Measurements from ENCODE around the gene GRAMD4. TPM values are rescaled to one million over a fixed set of nuclear protein-coding genes. Genes with fewer than 3 reads are reported as not detected.
A peak's percentile ranks its signal among the peaks of the same experiment; 100 is the strongest.

GRAMD4 gene
- total and polyA plus RNA-seq, 2 donors (not counting 1 experiment from before 2014, with no cell fraction given) = 17.0 to 88.1 TPM

DNA sequence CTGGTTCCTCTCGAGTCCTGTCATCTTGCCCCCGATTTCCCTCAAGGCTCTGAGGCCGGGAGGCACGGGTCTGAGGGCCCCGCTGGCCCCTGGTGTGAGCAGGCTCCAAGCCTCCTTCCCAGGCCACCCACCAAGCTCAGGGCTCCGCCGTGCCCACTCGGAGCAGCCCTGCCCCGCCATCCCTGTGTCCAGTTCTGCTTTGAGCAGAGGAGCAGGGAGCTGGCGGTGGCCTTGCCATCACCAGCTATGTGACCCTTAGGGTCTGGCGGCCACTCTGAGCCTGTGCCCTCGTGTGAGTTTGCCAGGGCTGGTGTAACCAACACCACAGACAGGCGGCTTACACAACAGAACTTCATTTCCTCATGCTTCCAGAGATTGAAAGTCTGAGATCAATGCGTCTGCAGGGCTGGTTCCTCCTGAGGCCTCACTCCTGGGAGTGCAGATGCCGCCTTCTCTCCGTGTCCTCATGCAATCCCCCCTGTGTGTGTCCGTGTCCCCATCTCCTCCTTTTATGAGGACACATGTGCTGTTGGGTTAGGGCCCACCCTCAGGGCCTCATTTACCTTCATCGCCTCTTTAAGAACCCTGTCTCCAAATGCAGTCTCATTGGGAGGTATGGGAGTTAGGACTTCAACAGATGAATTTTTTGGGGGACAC lies 46.3 kb upstream of the GRAMD4 start:
- H3K27ac Mint-ChIP-seq = peak overlapping the region; percentile 63

DNA sequence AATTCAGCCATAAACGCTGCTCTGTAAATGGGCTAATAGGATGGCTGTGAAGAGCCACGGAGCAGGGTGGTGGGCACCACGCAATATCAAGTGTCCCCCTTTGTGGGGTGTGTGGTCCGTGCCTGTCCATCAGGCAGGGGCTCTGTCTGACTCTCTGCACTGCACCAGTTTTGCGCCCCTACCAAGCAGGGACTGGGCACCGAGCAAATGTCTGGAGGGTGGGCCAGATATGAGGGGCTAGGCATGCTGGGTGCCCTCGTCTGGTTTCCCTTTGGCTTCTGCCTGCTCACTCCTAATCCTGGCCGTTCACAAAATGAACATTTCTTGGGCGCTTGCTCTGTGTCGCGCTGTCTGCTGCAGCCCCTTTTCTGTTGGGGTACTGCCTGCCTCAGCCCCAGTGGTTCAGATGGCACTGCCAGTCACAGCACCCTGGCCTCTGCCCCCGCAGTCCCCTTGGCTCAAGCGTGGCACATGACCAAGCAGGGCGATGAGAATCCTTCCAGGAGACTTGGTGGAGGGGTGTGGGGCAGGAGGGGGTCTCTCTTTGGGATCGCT lies 45.7 kb upstream of the GRAMD4 start:
- Mint-ChIP-seq H3K4me3 (peak overlapping the region; percentile 84), H3K9me3 (ENCODE audit: insufficient read depth) (peaks cover 2% of the 10 kb centered on the region), H3K27me3 (no peaks in the 10 kb centered on the region), H3K27ac (peak overlapping the region; percentile 63), H3K4me1 (peaks cover 33% of the 10 kb centered on the region)
- Histone ChIP-seq H3K4me1 (ENCODE audit: control insufficient read depth in 2 of 2, insufficient read depth in 2 of 2, low read length in 2 of 2) (peaks cover 26 to 32% of the 10 kb centered on the region in 2 donors), H3K79me2 (ENCODE audit: control insufficient read depth, insufficient read depth, low read length) (peaks cover 21% of the 10 kb centered on the region), H3K27ac (ENCODE audit: low read length in 2 of 2) (no peak overlapping the region), H3K4me2 (replicated peaks; ENCODE audit: low read depth, low read length, poor library complexity, severe bottlenecking) (no peak overlapping the region), H3K4me3 (ENCODE audit: control extremely low read depth in 1 of 5, extremely low read depth in 1 of 5, insufficient read depth in 1 of 5, low read depth in 2 of 5, low read length in 4 of 5) (no peak overlapping the region), H3K9me3 (ENCODE audit: control extremely low read depth in 1 of 3, control insufficient read depth in 2 of 3, insufficient read depth in 1 of 3, low read length in 2 of 3) (peaks cover 0 to 28% (median 11%) of the 10 kb centered on the region in 3 donors), H3K27me3 (replicated peaks in 1 of 4; ENCODE audit: control extremely low read depth in 1 of 4, control insufficient read depth in 3 of 4, insufficient read depth in 4 of 4, low read length in 3 of 4) (no peaks in the 10 kb centered on the region), H3K36me3 (replicated peaks in 1 of 2; ENCODE audit: control extremely low read depth in 1 of 2, control insufficient read depth in 1 of 2, extremely low read depth in 1 of 2, insufficient read depth in 2 of 2, low read length in 1 of 2) (no peaks in the 10 kb centered on the region), H4K20me1 (ENCODE audit: control insufficient read depth, insufficient read depth, low read length, poor library complexity, severe bottlenecking) (peaks cover 15% of the 10 kb centered on the region), H3K9ac (ENCODE audit: low read length) (no peak overlapping the region), H2AFZ (ENCODE audit: insufficient read depth, low read depth, low read length, poor library complexity, severe bottlenecking) (no peak overlapping the region)
- no peak for ATAC-seq (ENCODE audit: low read depth)
- intact Hi-C loops (cut with micrococcal nuclease) = no loop called here
- WGBS (ENCODE audit: insufficient coverage) = 96% methylated on average over 15 of the region's 15 CpGs
- ChIA-PET POLR2A (no interaction called here), CTCF (interaction anchor here (2.3 kb wide), 1 partner anchor 11 kb away, joined by 11 read pairs; no protein-coding TSS in a partner anchor)
- DNase-seq = no peak
- TF ChIP-seq EZH2 (IDR thresholded peaks at IDR 0.05; ENCODE audit: borderline replicate concordance, insufficient read depth, low read depth, low read length, poor library complexity, severe bottlenecking) = no peak
- TF ChIP-seq, protein P1, sequence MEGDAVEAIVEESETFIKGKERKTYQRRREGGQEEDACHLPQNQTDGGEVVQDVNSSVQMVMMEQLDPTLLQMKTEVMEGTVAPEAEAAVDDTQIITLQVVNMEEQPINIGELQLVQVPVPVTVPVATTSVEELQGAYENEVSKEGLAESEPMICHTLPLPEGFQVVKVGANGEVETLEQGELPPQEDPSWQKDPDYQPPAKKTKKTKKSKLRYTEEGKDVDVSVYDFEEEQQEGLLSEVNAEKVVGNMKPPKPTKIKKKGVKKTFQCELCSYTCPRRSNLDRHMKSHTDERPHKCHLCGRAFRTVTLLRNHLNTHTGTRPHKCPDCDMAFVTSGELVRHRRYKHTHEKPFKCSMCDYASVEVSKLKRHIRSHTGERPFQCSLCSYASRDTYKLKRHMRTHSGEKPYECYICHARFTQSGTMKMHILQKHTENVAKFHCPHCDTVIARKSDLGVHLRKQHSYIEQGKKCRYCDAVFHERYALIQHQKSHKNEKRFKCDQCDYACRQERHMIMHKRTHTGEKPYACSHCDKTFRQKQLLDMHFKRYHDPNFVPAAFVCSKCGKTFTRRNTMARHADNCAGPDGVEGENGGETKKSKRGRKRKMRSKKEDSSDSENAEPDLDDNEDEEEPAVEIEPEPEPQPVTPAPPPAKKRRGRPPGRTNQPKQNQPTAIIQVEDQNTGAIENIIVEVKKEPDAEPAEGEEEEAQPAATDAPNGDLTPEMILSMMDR (IDR thresholded peaks at IDR 0.05) = no peak

More for the DNA sequence above, 46.3 kb upstream of the GRAMD4 start:
- intact Hi-C loops (cut with micrococcal nuclease) = no loop called here
- Histone ChIP-seq H3K79me2 (ENCODE audit: control insufficient read depth, insufficient read depth, low read length) (peaks cover 15% of the 10 kb centered on the region), H3K9ac (ENCODE audit: low read length) (no peak overlapping the region), H3K27me3 (replicated peaks in 1 of 4; ENCODE audit: control extremely low read depth in 1 of 4, control insufficient read depth in 3 of 4, insufficient read depth in 4 of 4, low read length in 3 of 4) (no peaks in the 10 kb centered on the region), H3K4me3 (ENCODE audit: control extremely low read depth in 1 of 5, extremely low read depth in 1 of 5, insufficient read depth in 1 of 5, low read depth in 2 of 5, low read length in 4 of 5) (no peak overlapping the region), H3K27ac (ENCODE audit: low read length in 2 of 2) (no peak overlapping the region), H2AFZ (ENCODE audit: insufficient read depth, low read depth, low read length, poor library complexity, severe bottlenecking) (no peak overlapping the region), H3K4me1 (ENCODE audit: control insufficient read depth in 2 of 2, insufficient read depth in 2 of 2, low read length in 2 of 2) (peaks cover 26% of the 10 kb centered on the region in 2 donors), H3K36me3 (replicated peaks in 1 of 2; ENCODE audit: control extremely low read depth in 1 of 2, control insufficient read depth in 1 of 2, extremely low read depth in 1 of 2, insufficient read depth in 2 of 2, low read length in 1 of 2) (no peaks in the 10 kb centered on the region), H3K4me2 (replicated peaks; ENCODE audit: low read depth, low read length, poor library complexity, severe bottlenecking) (no peak overlapping the region), H3K9me3 (ENCODE audit: control extremely low read depth in 1 of 3, control insufficient read depth in 2 of 3, insufficient read depth in 1 of 3, low read length in 2 of 3) (peaks cover 0 to 28% (median 11%) of the 10 kb centered on the region in 3 donors), H4K20me1 (ENCODE audit: control insufficient read depth, insufficient read depth, low read length, poor library complexity, severe bottlenecking) (peaks cover 12% of the 10 kb centered on the region)
- ChIA-PET CTCF (interaction anchor here (1.6 kb wide), 1 partner anchor 10 kb away, joined by 7 read pairs; no protein-coding TSS in a partner anchor), POLR2A (no interaction called here)
- H3K9me3 Mint-ChIP-seq (ENCODE audit: insufficient read depth) = peaks cover 2% of the 10 kb centered on the region
- 94% methylated on average over 15 of the region's 18 CpGs for WGBS (ENCODE audit: insufficient coverage)
- no peak for TF ChIP-seq EZH2 (IDR thresholded peaks at IDR 0.05; ENCODE audit: borderline replicate concordance, insufficient read depth, low read depth, low read length, poor library complexity, severe bottlenecking)
- TF ChIP-seq, protein P1 (IDR thresholded peaks at IDR 0.05) = no peak
- H3K4me3 Mint-ChIP-seq = no peak overlapping the region
- H3K27me3 Mint-ChIP-seq = no peaks in the 10 kb centered on the region
- ATAC-seq (ENCODE audit: low read depth) (no peak), DNase-seq (no peak)
- peaks cover 26% of the 10 kb centered on the region for H3K4me1 Mint-ChIP-seq

Measured in B cell (primary cell).